ENCODE data around the gene HMOX1.

The HMOX1 gene

GRCh38 chr22:35380537-35381423 lies at the start of gene HMOX1:
HMOX1 (plus strand) TSS chr22:35381096; CDS start chr22:35381174, 78 bp downstream.
- peak; percentile 53 for DNase-seq

DNA sequence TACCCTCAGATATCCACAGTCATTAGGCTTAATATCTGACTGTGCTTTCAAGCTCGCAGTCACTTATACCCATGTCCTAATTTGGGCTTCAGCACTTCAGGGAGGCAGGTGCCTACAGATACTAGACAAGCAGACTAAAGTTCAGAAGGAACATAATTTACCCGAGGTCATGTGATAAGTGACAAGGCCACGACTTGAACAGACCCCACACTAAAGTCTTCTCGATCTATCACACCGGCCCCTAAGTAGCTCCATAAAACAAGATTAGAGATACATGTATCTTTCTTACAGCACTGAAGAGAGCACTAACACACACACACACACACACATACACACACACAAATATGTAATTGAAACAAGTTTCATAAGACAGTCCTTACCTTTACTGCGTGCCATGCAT lies 48.6 kb upstream of the HMOX1 start:
- no peak for DNase-seq

GRCh38 chr22:35333220-35333619 lies 47.7 kb upstream of the HMOX1 start:
- DNase-seq = no peak

- DNase-seq = no peak
Observed at GRCh38 chr22:35334004-35334403, 46.9 kb upstream of the HMOX1 start.

- no peak for DNase-seq
Observed at GRCh38 chr22:35335468-35335867, 45.4 kb upstream of the HMOX1 start.

DNA sequence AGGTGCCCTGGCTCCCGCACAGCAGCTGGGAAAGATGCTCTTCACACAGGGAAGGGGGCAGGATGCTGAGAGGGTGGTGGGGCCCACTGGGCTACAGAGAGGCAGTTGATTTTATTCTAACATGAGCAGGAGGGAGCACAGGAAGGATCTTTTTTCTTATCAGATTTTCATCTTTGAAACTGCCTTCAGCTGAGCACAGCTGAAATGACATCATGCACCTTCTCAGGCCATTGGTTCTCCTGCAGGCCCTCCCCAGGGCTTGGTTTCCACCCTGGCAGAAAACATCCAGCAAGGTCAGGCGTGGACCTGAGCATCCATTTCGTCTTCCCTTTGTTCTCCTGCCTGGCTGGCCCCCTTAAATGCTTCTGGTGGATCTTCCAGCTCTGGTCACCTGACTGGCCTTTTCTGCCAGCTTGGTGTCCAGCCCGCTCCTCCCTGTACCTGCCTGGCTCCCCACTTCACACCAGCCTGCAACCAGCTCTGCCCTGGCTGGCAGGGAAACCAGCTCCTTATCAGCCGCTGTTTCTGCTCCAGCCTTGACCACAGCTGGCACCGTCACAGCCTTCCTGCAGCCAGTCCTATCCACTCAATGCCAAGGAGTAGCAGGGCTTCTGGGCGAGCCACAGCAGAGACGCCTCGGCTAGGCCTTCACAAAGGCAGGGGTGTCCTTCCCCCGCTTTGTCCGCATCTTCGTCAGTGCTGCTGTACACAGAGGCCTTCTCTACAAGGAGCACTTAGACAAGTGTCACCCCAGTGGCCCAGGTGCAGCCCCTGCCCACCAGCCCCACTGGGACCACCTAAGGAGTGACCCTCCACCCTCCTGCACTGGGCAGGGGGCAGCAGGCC lies 44.7 kb upstream of the HMOX1 start:
- DNase-seq = no peak

DNA sequence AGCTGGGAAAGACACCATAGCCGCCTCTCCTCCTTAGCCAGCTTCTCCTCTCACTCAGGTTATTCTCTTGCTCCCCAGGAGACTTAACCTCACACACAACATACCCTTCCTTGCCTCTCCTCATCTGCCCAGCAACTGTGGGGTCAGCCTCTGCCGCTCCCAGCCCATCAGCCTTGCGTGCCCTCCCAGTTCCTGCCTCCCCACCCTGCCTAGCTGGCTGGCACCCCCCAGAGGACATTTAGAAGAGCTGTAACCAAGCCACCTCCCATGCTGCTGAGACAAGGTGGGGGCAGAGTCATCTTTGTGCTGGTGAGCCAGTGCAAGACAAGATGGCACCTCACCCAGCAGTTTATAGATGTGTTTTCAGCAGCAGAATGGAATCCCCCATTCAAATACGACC lies 43.0 kb upstream of the HMOX1 start:
- no peak for DNase-seq

DNA sequence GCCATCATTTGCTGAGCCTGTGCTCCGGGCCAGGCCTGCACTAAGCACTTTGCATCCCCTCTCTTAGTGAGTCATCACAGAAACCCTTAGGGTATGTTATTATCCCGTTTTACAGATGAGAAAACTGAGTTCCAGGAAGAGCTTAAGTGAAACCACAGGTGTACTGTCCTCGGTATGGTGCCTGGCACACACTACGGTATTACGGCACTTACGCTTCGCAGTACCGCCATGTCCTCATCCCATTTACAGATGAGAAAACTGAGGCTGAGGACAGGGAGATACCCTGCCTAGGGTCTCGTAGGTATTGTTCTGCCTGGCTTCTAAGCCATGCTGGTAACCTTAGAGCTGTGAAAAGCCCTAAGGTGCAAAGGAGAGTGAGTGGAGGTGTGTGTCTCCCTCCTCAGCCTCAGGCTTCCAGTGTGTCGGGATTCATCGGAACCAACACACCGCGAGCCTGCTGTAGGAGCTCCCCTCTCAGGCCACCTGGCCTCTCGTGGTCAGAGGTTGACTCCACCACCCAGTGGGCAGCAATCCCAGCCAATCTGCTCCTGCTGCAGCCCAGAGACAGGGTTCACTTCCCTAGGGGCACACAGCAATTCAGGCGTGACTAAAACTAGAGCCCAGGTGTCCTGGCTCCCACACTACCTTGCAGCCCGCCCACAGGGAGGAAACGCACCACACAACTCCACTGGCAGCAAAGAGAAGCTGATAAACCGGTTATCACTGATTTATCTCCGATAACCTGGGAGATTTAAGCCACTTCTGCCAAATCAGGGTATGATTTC lies 39.6 kb upstream of the HMOX1 start:
- DNase-seq = no peak

- no peak for DNase-seq
Observed at GRCh38 chr22:35342390-35342789, 38.5 kb upstream of the HMOX1 start.

DNA sequence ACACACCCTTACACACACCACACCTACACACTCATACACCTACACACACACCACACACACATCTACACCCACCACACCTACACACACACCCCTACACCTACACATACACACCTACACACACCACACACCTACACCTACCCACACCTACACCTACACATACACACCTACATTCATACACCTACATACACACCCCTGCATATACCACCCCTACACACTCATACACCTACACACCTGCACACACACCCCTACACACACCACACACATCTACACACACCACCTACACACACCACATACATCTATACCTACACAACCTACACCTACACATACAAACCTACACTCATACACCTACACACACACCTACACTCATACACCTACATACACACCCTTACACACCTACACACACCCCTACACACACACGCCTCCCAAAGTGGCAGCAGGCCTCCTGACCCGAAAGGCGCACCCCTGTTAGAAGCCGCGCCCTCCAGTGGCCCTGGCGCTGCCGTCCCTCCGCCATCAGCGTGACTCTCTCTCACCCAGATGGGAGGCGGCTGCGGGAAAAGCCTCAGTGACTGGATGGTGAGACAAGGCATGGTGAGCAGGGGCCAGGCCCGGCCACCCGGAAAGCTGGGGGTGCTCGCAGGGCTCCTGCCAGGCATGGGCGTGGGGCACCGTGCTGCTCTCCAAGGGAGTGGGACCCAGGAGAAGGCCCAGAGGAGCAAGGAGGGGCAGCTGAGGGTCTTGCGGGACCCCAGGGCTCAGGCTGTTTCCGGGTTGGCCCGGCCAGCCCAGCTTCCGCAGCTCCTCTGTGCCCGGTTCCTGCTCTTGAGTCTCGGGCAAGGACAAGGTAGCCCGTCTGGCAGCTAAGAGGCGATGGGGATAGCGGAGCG lies 37.0 kb upstream of the HMOX1 start:
- no peak for DNase-seq

- no peak for DNase-seq
Observed at GRCh38 chr22:35344956-35345690, 35.8 kb upstream of the HMOX1 start.

- no peak for DNase-seq
Observed at GRCh38 chr22:35345808-35346505, 34.9 kb upstream of the HMOX1 start.

DNA sequence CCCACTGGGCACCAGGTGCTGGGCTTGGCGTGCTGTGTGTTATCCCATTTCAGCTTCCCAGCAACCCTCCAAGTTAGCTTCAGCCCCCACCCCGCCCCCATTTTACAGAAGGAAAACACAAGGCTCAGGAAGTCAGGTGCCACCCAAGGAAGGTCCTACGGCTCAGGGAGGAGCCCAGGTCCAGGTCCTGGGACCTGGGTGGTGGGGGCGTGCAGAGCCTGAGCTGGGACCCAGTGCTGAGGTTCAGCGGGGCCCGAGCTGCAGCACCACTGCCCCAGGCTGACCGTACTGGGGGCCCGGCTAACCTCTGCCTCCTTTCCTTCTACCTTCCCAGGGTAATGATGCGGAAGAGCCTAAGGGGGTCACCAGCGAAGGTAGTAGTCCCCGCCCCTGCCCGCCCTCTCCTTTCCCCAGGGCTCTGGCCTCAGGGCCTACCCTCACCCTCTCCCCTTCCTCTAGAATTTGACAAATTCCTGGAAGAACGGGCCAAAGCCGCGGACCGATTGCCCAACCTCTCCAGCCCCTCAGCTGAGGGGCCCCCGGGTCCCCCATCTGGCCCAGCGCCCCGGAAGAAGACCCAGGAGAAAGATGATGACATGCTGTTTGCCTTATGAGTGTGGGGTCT lies 34.2 kb upstream of the HMOX1 start:
- DNase-seq = no peak

GRCh38 chr22:35347462-35347861 lies 33.4 kb upstream of the HMOX1 start:
- DNase-seq = no peak

GRCh38 chr22:35348026-35348590 lies 32.8 kb upstream of the HMOX1 start:
- no peak for DNase-seq

DNA sequence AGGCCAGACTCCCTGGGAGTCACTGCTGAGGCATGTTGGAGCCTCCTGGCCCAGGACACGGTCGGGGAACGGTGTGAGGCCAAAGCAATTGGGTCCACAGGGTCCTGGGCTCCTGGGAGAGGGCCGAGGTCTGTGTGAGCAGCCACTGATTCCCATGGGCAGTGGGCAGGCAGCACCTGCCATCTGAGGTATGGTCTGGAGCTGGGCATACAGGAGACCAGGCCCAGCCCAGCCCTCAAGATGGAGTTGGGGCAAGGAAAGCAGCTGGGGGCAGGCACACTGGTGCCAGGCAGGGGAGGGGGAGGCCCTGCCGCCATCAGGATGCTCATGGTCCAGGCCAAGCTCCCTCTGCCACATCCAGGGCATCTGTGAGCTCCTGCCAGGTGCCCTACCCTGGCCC lies 32.2 kb upstream of the HMOX1 start:
- no peak for DNase-seq

DNA sequence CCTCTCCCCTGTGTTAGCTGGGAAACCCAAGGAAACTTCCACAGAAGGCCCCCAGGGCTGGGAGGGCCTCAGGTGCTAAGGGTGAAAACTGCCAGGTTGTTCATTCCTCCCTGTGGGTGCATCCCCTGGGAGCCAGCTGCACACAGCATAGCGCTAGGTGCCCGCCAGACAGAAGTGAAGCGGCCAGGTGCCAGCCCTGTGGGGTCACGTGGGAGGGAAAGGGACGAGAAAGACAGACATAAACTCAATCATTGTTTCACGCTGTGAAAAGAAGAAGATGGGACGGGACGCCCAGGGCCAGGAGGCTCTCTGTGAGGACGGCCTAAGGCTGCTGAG lies 31.6 kb upstream of the HMOX1 start:
- DNase-seq = no peak

- DNase-seq = no peak
Observed at GRCh38 chr22:35349704-35350538, 31.0 kb upstream of the HMOX1 start.
